Measurements from ENCODE around the gene PRKCE. TPM values are rescaled to one million over a fixed set of nuclear protein-coding genes. Genes with fewer than 3 reads are reported as not detected.

PRKCE gene
- total RNA-seq, 1 donor from 2014 or later = 85.0 TPM

GRCh38 chr2:46056541-46056940, 405.1 kb downstream of the PRKCE start:
- no peaks in the 10 kb centered on the region for H3K36me3 ChIP-seq
- H3K4me3 ChIP-seq = no peak overlapping the region
- TF ChIP-seq CTCF (IDR thresholded peaks at IDR 0.05) = no peak
- ATAC-seq = no peak
- intact Hi-C loops (cut with DNase I) = no loop called here
- no peaks in the 10 kb centered on the region for H3K9me3 ChIP-seq
- H3K4me1 ChIP-seq = peaks cover 19% of the 10 kb centered on the region
- DNase-seq = no peak
- H3K27ac ChIP-seq = peak overlapping the region; percentile 47
- no peaks in the 10 kb centered on the region for H3K27me3 ChIP-seq (ENCODE audit: low read depth)

- Histone ChIP-seq H3K27ac (peak overlapping the region; percentile 61), H3K36me3 (no peaks in the 10 kb centered on the region), H3K9me3 (no peaks in the 10 kb centered on the region), H3K27me3 (ENCODE audit: low read depth) (no peaks in the 10 kb centered on the region), H3K4me3 (no peak overlapping the region), H3K4me1 (peaks cover 29% of the 10 kb centered on the region)
- DNase-seq (no peak), ATAC-seq (peak; percentile 7 to 47)
- no peak for TF ChIP-seq CTCF (IDR thresholded peaks at IDR 0.05)
- intact Hi-C loops (cut with DNase I) = no loop called here
Measured at GRCh38 chr2:46058140-46058539, 406.7 kb downstream of the PRKCE start.

GRCh38 chr2:46062637-46063412, 411.4 kb downstream of the PRKCE start:
- peak overlapping the region; percentile 53 for H3K27ac ChIP-seq

GRCh38 chr2:46064396-46064795, 412.9 kb downstream of the PRKCE start:
- Histone ChIP-seq H3K4me1 (peaks cover 18% of the 10 kb centered on the region), H3K9me3 (no peaks in the 10 kb centered on the region), H3K4me3 (no peak overlapping the region), H3K36me3 (no peaks in the 10 kb centered on the region), H3K27me3 (ENCODE audit: low read depth) (no peaks in the 10 kb centered on the region), H3K27ac (peak overlapping the region; percentile 5)
- ATAC-seq (no peak), DNase-seq (no peak)
- intact Hi-C loops (cut with DNase I) = no loop called here
- no peak for TF ChIP-seq CTCF (IDR thresholded peaks at IDR 0.05)

More at GRCh38 chr2:46062637-46063412, 411.4 kb downstream of the PRKCE start:
- H3K4me3 ChIP-seq = no peak overlapping the region
- no peaks in the 10 kb centered on the region for H3K9me3 ChIP-seq
- peaks cover 25% of the 10 kb centered on the region for H3K4me1 ChIP-seq
- DNase-seq (peak; percentile 71), ATAC-seq (peak; percentile 82 to 83)
- intact Hi-C loops (cut with DNase I) = no loop called here
- peak; percentile 85 for TF ChIP-seq CTCF (IDR thresholded peaks at IDR 0.05)
- no peaks in the 10 kb centered on the region for H3K36me3 ChIP-seq
- no peaks in the 10 kb centered on the region for H3K27me3 ChIP-seq (ENCODE audit: low read depth)

GRCh38 chr2:46065152-46065551, 413.7 kb downstream of the PRKCE start:
- Histone ChIP-seq H3K27me3 (ENCODE audit: low read depth) (no peaks in the 10 kb centered on the region), H3K27ac (no peak overlapping the region)
- intact Hi-C loops (cut with DNase I) = no loop called here

More at GRCh38 chr2:46065152-46065551, 413.7 kb downstream of the PRKCE start:
- DNase-seq (no peak), ATAC-seq (no peak)
- Histone ChIP-seq H3K36me3 (no peaks in the 10 kb centered on the region), H3K9me3 (no peaks in the 10 kb centered on the region), H3K4me1 (peaks cover 14% of the 10 kb centered on the region), H3K4me3 (no peak overlapping the region)
- no peak for TF ChIP-seq CTCF (IDR thresholded peaks at IDR 0.05)
